Stimulated activated CD4-positive, alpha-beta T cell treated with anti-CD3 and anti-CD28 coated beads, Interleukin-1b, Interleukin-23, amount 100 ng/mL, for 24 hours (primary cell): ENCODE results near the gene SLC8A3.

Source experiments
- DNase-seq, 4 experiments: peaks; one replicate each; pipeline ENCODE4 v3.0.0-alpha.2; 2020; ENCODE audit warnings: low read depth in 4 of 4, low spot score in 1 of 4

SLC8A3 gene

DNA sequence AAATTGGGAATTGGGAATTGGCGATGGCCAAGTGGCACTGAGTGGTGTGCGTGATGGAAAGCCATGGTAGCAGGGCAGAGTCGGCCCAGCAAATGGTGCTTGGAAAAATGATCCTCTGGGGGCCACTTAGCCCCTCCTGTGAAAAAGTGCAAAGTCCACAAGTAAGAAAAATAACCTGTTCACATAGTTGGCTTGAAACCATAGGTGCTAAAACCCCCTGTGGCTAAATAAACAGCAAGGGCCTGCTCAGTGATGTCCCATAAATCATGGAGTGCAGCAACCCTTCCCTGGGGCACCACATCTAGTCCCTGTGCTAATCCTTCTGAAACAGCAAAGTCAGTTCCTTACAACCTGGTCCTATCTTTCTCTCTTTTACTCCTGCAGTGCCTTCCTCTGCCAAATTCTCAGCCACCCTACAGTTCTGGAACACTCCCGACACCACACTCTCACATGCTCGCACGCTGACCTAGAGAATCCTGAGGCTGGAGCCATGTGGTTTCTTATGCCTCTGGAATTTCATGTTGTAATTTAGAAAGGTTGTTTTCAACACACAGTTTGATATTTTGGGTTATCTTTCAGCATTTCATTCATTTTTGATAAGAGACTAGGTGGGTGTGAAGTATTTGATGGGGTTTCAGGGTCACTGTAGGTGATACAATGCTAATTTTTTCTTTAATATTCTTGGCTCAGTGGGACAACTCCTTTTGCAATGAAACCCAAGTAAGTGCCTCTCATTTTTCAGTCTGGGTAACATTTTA is 186.0 kb downstream of the SLC8A3 start:
- no peak for DNase-seq

DNA sequence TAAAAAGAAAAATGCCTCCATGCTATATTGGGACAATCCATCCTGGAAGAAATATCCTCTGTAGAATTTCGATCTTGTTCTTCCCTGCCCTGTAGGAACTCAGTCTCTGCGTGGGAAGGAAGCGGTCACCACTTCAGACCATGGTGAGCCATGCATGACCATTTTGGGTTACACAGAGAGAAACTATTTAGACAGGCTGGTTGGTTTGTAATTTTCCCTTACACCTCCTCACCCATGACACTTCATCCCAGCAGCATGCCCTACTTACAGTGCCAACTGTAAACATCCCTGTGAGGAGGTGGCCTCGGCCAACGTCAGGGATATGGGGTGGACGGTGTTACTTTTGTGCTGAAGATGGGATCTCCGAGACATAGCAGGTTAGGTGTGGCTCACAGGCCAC is 188.2 kb downstream of the SLC8A3 start:
- DNase-seq = no peak

- DNase-seq = no peak
Measured at GRCh38 chr14:69999261-69999674, 189.5 kb downstream of the SLC8A3 start.

DNA sequence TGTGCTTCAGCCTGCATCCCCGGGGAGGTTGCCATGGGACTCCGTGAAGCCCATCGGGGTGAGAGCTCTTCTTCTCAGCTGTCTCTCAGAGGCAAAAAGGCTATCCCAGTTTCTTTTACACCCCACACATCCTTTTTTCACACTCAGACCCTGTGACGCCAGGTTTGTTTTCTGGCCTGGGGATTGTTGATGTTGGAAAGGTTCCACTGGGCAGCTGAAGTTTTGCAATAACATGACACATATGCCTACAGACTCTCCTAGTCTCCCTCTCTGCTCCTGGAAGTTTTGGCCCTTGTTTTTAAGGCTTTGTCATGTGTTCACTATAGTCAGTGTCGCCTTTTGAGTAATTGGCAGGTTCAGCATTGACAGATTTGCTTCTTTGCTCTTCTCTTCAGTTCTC is 190.9 kb downstream of the SLC8A3 start:
- DNase-seq = no peak

DNA sequence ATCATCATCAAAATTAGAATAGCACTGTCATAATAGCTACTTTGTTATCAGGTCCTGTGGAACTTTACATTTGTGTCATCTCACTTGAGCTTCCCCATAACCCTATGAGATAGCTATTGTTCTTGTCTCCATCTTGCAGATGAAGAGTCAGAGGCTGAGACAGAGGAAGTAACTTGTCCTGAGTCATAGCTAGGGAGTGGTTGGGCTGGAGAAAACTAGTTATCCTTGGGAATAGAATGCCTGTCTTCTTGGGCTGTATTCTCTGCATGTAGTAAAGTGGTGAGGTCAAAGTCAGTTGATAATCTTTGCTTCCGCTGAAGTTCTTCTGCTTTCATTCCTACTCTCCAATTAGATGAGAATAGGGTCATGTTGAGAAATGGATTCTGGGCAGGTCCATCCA is 192.5 kb downstream of the SLC8A3 start:
- DNase-seq = no peak
